HepG2 (cell line): Measurements from ENCODE around the gene SEPHS2. TPM values are rescaled to one million over a fixed set of nuclear protein-coding genes. Genes with fewer than 3 reads are reported as not detected.

Experiments used
- ATAC-seq: fragments of 200-7000 bp; cut with Tn5 transposase; 3 replicates; pipeline ENCODE4 v1.9.1; 2020; ENCODE audit warnings: mild to moderate bottlenecking, moderate library complexity
- BruUV-seq: library from RNA; stranded (reverse); fragments of 400-500 nt; replicated peaks from 2 replicates; lab custom pipeline; 2021; lab: Mats Ljungman, UMichigan
- CTCF ChIA-PET: fragments of 300-600 bp; formaldehyde crosslinking; extraction: SDS; loops from one replicate; lab custom pipeline; 2021; ENCODE audit warnings: low total read pairs, inconsistent platforms, low intra/inter-chr PET ratio; lab: Yijun Ruan, JAX
- POLR2A ChIA-PET: fragments of 350-600 bp; sonication (Branson Sonifier 250); formaldehyde crosslinking; loops from one replicate; lab custom pipeline; 2020; ENCODE audit warnings: antibody characterized with exemption, inconsistent platforms; lab: Yijun Ruan, JAX
- DNase-seq: peaks from one replicate; pipeline ENCODE4 v3.0.0-alpha.2; 2015; ENCODE audit warnings: low spot score
- FAIRE-seq: peaks from 3 replicates; lab custom pipeline; 2011; peaks lifted over from hg19 to GRCh38; lab: Jason Lieb, UNC
- H2AFZ ChIP-seq: one replicate; pipeline ENCODE4 v1.6.1; 2011; ENCODE audit warnings: low read length, inconsistent platforms
- H3K27ac ChIP-seq: fragments of 300-600 bp; 3 replicates; pipeline ENCODE4 v1.8.0; 2011; ENCODE audit warnings: mixed run types, mild to moderate bottlenecking, mixed read lengths, low read length, inconsistent platforms; ENCODE audit not compliant: insufficient read depth; ENCODE audit errors: extremely low read length
- H3K27me3 ChIP-seq, 2 experiments: fragments of 200-600 bp in 1 of 2; 2 replicates in 1 of 2; 3 replicates in 1 of 2; pipeline versions ENCODE4 v1.6.0 to v1.8.0; 2011; ENCODE audit warnings: low read length in 2 of 2, mild to moderate bottlenecking in 2 of 2, moderate library complexity in 2 of 2, inconsistent platforms in 1 of 2; ENCODE audit not compliant: insufficient read depth in 2 of 2, control insufficient read depth in 1 of 2
- H3K36me3 ChIP-seq, 2 experiments: fragments of 200-600 bp in 1 of 2; replicated peaks in 1 of 2; 2 replicates in 1 of 2; 3 replicates in 1 of 2; pipeline versions ENCODE4 v1.5.1 to v1.8.0; 2011; ENCODE audit warnings: low read length in 2 of 2, inconsistent platforms in 1 of 2; ENCODE audit not compliant: insufficient read depth in 2 of 2, control insufficient read depth in 1 of 2
- H3K4me1 ChIP-seq: 2 replicates; pipeline ENCODE4 v1.5.1; 2012; ENCODE audit warnings: low read length, inconsistent platforms; ENCODE audit not compliant: insufficient read depth
- H3K4me2 ChIP-seq: 2 replicates; pipeline ENCODE4 v1.6.0; 2011; ENCODE audit warnings: low read depth, low read length, inconsistent platforms
- H3K4me3 ChIP-seq, 3 experiments: fragments of 200-600 bp in 1 of 3; sonication (generic), shearing (Covaris generic) in 1 of 3; replicated peaks in 1 of 3; 2 replicates each; pipeline ENCODE4 v1.5.1; 2011 to 2016; ENCODE audit warnings: low read length in 3 of 3, inconsistent platforms in 2 of 3, low read depth in 2 of 3, mild to moderate bottlenecking in 2 of 3, control low read depth in 1 of 3, mixed read lengths in 1 of 3; ENCODE audit not compliant: insufficient read depth in 1 of 3
- H3K79me2 ChIP-seq: one replicate; pipeline ENCODE4 v1.6.1; 2011; ENCODE audit warnings: low read length, inconsistent platforms; ENCODE audit not compliant: insufficient read depth
- H3K9ac ChIP-seq: 2 replicates; pipeline ENCODE4 v1.6.0; 2011; ENCODE audit warnings: mild to moderate bottlenecking, low read depth, low read length, inconsistent platforms; ENCODE audit not compliant: insufficient read depth
- H3K9me3 ChIP-seq: 2 replicates; pipeline ENCODE4 v1.5.1; 2012; ENCODE audit warnings: mild to moderate bottlenecking, low read length
- H4K20me1 ChIP-seq: 2 replicates; pipeline ENCODE4 v1.6.0; 2011; ENCODE audit warnings: inconsistent platforms, mild to moderate bottlenecking, low read length, moderate library complexity; ENCODE audit not compliant: insufficient read depth
- GMEB1 ChIP-seq: sonication (generic); formaldehyde crosslinking; IDR thresholded peaks from 2 replicates; pipeline ENCODE4 v1.5.1; 2020; ENCODE audit warnings: missing genetic modification reagents, mild to moderate bottlenecking, borderline replicate concordance
- RXRA ChIP-seq: sonication (generic); formaldehyde crosslinking; IDR thresholded peaks from 2 replicates; pipeline ENCODE4 v1.5.1; 2020; ENCODE audit warnings: missing genetic modification reagents
- SAFB2 ChIP-seq: sonication (generic); formaldehyde crosslinking; IDR thresholded peaks from 2 replicates; pipeline ENCODE4 v1.5.1; 2020; ENCODE audit warnings: missing genetic modification reagents, low read depth, mild to moderate bottlenecking, borderline replicate concordance
- ZBTB42 ChIP-seq: sonication (generic); formaldehyde crosslinking; IDR thresholded peaks from 2 replicates; pipeline ENCODE4 v1.5.0; 2020; ENCODE audit warnings: mild to moderate bottlenecking, missing genetic modification reagents
- ZNF615 ChIP-seq: sonication (generic); formaldehyde crosslinking; IDR thresholded peaks from 2 replicates; pipeline ENCODE4 v1.5.0; 2020; ENCODE audit warnings: mild to moderate bottlenecking, missing genetic modification reagents, borderline replicate concordance
- ZNF704 ChIP-seq: sonication (generic); formaldehyde crosslinking; IDR thresholded peaks from 2 replicates; pipeline ENCODE4 v1.8.1; 2023; ENCODE audit warnings: mild to moderate bottlenecking, inconsistent platforms, moderate library complexity, missing genetic modification reagents, borderline replicate concordance
- WGBS: methylation state at CpG from one replicate; pipeline ENCODE4 v1.1.6; 2017; ENCODE audit warnings: low lambda C conversion rate; 5-methylcytosine and 5-hydroxymethylcytosine counted together
- in situ Hi-C: cut with HindIII; loops from 2 replicates; pipeline ENCODE4 v1.10.0; 2017; ENCODE audit warnings: low pct_unique_long_range_greater_than_20kb; ENCODE audit not compliant: extremely low pct_ligation_motif_present
- intact Hi-C: fragments of 100-400 bp; cut with micrococcal nuclease; formaldehyde crosslinking; loops from one replicate; pipeline ENCODE4 v1.10.0; 2022; ENCODE audit not compliant: unreplicated experiment
- polyA plus RNA-seq, 8 experiments: library from polyadenylated mRNA; depleted of rRNA in 3 of 8; stranded (reverse) in 7 of 8; unstranded in 1 of 8; fragments of >200 nt; fragmentation: Illumina TruSeq in 4 of 8; extraction: Trizol in 4 of 8; gene quantifications; 2 replicates each; pipeline versions ENCODE4 v1.2.1 to v1.2.3, GENCODE V29; 2011 to 2016; ENCODE audit warnings: low read depth in 4 of 8, missing spikeins in 1 of 8, mixed read lengths in 1 of 8; ENCODE audit not compliant: insufficient read depth in 1 of 8
- total RNA-seq, 5 experiments: library from RNA; depleted of rRNA; stranded (reverse); fragments of >200 nt; fragmentation: Illumina TruSeq; extraction: Trizol; gene quantifications; 2 replicates each; pipeline ENCODE4 v1.2.3, GENCODE V29; 2016; ENCODE audit warnings: low read depth in 1 of 5

SEPHS2 gene
- total and polyA plus RNA-seq, 2 of the 13 experiments (the other 11 are each of a cell fraction or from before 2014, with no cell fraction given), result 20.7 to 127 TPM

DNA sequence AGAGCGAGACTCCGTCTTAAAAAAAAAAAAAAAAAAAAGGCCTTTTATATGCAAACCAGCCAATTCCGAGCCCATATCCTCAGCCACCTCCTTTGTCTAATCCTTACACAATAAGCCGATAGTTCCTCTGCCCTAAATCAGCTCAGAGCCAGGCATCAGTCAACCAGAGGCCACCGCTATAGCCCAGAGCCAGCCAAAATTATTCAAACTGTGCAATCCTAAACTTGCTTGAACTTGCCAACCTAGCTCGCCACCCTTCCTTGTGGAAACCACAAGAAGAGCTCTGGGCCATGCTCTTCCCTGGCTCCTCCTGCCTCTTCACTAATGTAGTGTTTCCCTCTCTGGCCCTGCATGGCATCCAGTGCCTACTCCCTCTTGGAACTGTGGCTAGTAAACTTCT, 44.5 kb upstream of the SEPHS2 start:
- Histone ChIP-seq H3K9ac (no peak overlapping the region), H3K4me2 (no peak overlapping the region), H4K20me1 (no peaks in the 10 kb centered on the region), H3K79me2 (no peaks in the 10 kb centered on the region), H2AFZ (no peak overlapping the region), H3K27ac (no peak overlapping the region), H3K36me3 (no peaks in the 10 kb centered on the region), H3K9me3 (no peaks in the 10 kb centered on the region), H3K4me1 (peaks cover 49% of the 10 kb centered on the region), H3K4me3 (no peak overlapping the region), H3K27me3 (no peaks in the 10 kb centered on the region)
- POLR2A ChIA-PET, result interaction anchor here (2.2 kb wide), 1 partner anchor 60 kb away, joined by 8 read pairs; the partner anchor contains the start of gene DCTPP1
- CTCF ChIA-PET, result no interaction called here
- FAIRE-seq (no peak), DNase-seq (no peak), ATAC-seq (no peak)
- intact Hi-C loops, result no loop called here
- in situ Hi-C loops, result no loop called here
- no TSS peak for BruUV-seq
- 97% methylated on average over 6 of the region's 6 CpGs for WGBS
- TF ChIP-seq SAFB2 (CRISPR knock-in tag) (no peak), RXRA (CRISPR knock-in tag) (no peak), ZNF615 (CRISPR knock-in tag) (no peak), ZBTB42 (CRISPR knock-in tag) (no peak), GMEB1 (CRISPR knock-in tag) (no peak), ZNF704 (CRISPR knock-in tag) (no peak)
